HG02571 (cell line): Measurements from ENCODE around the gene TSHZ2.
A peak's percentile ranks its signal among the peaks of the same experiment; 100 is the strongest.

Experiments
- ATAC-seq: cut with Tn5 transposase; IDR thresholded peaks from one replicate; pipeline ENCODE4 v1.9.1; 2021; ENCODE audit warnings: mild to moderate bottlenecking, moderate library complexity; ENCODE audit not compliant: unreplicated experiment

TSHZ2 gene

DNA sequence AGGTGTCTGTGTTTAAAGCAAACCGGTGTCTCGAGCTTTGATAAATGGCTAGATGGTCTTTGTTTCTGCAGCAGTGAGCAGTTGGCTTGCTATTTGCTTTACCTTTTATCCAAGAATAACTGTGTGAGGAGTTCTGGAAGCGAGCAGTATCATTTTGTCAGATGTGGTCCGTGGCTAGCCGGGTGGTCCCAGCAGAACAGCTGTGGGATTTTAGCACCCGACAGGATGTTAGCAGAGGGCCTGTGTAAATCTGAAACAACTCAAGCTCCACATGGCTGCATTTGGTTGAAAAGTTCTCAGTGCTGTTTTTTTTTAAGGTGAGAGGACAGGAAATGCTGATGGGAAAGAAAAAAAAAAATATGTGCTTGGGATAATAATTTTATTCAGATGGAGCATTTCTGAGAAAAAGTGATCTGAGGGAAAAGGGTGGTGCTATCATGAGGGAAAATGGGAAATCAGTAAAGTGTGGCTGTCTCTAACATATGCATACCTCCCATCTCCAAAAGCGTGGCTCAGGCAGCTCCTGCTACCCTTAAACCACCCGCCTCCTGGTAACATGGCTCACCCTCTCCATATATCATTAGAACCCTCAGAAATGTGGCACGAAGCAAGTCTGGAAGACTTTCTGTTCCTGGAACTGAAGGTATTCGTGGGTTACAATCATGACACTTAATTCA lies 215.4 kb downstream of the TSHZ2 start:
- no peak for ATAC-seq

- no peak for ATAC-seq
These were observed 218.1 kb downstream of the TSHZ2 start for GRCh38 chr20:53190225-53190624.

- no peak for ATAC-seq
These were observed 219.8 kb downstream of the TSHZ2 start for GRCh38 chr20:53191957-53192356.

DNA sequence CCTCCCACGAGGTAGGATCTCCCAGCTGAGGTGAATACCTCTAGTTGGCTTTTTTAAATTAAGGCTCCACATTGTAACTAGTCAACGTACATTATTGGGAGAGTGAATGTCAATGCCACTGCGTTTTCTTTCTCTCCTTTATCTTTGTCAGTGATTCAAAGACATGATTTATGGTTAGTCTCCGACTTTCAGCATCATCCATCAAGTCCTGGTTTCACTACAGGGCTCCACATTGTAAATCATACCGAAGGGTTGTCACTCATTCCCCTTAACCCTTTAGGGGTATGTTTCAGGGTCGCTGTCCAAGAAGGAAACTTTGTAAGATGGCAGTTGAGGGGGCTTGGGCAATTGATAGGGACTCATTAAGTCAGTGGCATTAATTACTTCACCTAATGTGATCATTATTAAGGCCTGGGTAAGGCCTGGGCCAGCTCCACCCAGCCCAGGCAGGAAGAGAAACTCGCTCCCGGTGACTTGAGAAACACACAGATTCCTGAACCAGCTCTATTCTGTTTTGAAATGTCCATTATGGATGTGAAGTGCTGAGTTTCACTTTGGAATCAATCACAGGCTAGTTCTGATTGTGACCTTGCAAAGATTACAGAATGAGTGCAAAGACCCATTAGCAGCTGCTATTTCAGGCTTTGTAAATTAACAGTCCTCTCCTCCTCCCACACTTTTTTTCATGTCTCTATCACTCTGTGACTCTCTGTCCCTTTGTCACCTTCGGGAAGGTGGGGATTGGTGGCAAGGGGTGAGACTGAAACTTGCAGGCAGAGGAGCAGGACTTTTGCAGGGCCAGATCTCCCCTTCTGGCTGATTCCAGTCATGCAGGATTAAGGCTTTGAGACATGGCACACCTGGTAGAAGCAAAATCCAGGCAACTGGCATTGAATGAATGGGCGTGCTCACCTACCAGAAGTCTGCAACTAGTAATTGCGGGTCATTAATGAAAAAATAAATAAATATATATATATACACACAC lies 222.4 kb downstream of the TSHZ2 start:
- no peak for ATAC-seq

GRCh38 chr20:53195876-53196610 lies 223.9 kb downstream of the TSHZ2 start:
- no peak for ATAC-seq

GRCh38 chr20:53201588-53201987 lies 229.4 kb downstream of the TSHZ2 start:
- ATAC-seq: no peak

DNA sequence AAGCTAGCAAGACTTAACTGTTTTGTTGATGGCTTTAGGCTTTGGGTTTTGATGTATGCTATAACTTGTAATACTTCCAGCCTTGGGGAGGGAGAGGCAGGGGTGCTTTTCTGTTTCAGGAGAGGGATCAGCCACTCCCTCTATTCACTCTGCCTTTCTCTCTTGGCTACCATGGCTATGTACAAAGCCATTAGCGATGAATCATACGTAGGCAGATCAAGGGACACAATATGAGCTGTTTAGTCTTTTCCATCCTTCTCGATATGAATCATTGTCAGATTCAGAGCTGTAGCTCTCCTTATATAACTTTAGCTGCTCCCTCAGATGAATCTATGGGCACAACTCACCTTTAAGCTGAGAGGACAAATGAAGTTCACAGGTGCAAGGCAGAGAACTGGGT lies 230.6 kb downstream of the TSHZ2 start:
- ATAC-seq: no peak

DNA sequence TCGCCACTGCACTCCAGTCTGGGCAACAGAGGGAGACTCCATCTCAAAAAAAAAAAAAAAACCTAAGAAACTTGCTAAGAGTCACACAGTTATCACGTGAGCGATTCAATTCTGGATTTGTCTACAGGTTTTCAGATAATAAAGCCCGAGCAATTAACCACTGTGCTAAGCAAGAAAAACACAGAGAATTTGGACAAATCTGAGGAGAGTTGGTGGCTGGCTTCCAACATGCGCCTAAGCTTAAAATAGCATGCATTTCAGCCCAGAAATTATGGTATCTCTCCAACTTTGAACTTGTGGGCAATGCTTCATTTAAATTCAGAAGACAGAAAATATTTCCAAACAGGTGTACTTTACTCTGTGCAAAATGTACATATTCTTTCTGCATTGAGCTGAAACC lies 232.9 kb downstream of the TSHZ2 start:
- no peak for ATAC-seq

DNA sequence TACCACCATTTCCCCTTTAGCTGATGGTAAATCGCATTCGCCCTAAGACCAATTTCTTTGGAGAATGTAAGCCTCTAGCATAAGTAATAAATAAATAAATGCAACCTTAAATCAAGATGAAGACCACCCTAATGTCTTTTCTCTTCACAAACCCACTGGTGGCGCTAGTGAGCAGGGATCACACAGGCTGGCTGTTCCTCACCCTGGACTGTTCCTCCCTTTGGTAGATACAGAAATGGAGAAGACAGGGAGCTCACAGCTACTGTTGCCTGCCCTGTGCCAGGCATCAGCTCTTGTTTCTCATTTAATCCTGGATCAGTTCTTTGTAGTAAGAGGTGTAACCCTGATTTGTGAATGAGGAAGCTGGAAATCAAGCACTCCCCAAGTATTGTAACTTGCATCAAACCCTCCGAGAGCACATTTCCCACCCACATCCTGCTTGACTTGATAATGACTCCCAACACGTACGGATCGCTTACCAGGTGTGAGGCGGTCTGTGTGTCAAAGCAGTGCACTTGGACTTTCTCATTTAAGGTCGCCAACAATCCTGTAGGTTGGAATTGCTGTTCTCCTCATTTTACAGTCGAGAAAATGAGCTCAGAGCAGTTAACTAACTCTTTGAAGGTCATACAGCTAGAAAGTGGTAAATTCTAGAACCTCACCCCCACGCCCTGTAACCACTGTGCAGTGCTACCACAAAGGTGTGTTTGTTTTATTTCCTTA lies 236.1 kb downstream of the TSHZ2 start:
- ATAC-seq: no peak

DNA sequence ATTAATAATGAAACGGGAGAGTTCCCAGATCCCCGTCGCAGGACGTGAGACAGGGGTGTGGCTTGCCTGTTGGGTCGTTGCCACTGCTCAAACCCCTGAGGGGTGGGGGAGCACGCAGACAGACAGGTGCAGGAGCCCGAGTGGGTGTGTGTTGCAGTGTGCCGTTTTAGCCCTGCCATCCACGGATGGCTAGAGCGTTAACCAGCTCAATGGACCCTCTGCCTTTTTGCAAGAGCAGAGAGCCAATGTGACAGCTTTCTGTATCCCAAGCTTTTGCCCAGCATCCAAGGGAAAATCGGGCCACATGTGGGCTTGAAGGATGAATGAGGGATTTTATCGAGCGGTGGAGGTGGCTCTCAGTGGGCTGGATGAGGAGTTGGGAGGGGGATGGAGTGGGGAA lies 237.9 kb downstream of the TSHZ2 start:
- no peak for ATAC-seq

DNA sequence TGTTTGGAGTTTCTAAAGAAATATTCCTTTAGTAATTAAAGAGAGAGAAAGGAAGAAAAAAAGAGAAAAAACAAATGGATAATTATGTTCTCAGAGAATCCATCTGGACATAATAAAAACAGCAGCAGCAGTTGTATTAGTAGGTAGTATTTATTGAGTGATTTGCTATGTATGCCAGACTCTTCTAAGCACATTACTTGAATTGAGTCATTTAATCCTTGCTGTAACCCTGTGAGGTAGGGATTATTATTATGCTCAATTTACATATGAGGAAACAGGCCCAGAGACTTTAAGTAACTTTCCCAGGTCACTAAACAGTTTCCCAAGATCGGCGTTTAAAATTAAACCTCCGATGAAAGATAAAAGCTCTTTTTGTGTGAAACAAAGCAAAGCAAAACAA lies 238.8 kb downstream of the TSHZ2 start:
- no peak for ATAC-seq

DNA sequence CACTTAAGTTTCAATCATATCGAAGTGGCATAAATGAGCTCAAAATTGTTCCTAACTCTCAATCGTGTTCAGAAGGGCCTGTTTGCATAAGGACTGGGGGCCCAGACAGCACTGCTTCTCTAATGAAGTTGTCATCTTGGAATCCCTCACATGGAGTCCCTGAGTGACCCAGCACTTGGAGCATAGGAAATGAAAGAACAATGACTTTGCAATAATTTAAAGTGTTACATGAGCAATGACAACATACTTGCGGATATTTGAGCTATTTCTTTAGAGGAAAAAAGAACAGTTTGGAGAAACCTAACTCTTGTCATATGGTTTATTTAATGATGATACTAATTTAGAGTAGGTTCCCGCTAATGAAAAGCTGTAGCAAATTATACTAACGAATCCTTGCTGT lies 239.9 kb downstream of the TSHZ2 start:
- no peak for ATAC-seq

GRCh38 chr20:53214392-53214791 lies 242.2 kb downstream of the TSHZ2 start:
- ATAC-seq: no peak

DNA sequence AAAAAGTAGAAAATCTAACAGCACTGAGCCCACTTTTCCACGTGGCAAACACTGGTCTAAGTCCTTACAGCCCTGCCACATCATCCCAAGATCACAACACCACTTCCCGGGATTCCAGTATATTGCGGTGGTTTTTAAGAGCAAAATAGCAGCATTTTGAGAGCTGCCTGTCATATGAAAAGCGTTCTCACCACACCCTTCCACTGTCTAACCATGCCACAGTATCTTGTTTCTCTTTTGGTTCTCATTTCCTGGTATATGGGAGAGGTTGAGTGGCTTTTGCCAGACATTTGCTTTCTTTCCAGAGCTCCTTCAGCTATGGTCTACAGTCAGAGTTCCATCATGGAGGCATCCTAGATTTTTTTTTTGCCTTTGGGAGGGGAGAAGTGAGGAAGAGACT lies 243.0 kb downstream of the TSHZ2 start:
- no peak for ATAC-seq

GRCh38 chr20:53216478-53216855 lies 244.3 kb downstream of the TSHZ2 start:
- no peak for ATAC-seq

DNA sequence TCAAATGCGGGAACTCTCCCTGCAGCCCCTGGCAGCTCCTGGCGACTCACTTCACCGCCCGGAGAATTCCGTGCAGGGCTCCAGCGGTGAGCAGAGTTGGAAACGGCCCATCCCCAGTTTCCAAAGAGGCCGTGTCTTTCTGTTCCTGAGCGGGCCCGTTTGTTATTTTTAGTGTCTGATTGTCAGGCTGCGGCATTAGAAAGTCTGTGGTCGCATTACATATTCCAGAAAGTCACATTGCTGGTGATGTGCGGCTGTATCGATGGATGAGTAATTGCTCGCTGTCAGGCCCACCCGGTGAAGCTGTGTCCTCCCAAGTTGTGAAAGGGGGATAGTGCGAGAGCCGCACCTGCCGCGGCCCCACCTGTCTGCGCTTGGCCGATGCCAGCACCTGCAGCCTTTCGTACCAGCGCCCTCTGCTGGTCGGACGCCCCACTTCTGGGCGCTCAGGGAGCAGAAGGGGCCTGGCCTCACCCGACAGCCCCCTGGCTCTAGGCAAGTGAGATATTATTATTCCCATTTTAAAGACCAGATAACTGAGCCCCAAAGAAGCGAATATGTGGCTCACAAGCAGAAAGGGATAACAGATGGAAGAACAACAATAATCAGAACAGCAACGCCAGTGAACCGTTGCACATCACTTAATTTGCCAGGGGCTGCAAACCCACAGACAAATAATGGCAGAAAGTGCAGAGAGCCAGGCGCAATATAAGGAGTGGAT lies 244.9 kb downstream of the TSHZ2 start:
- ATAC-seq: peak; percentile 62

- ATAC-seq: no peak
These were observed 248.5 kb downstream of the TSHZ2 start for GRCh38 chr20:53220482-53221307.

DNA sequence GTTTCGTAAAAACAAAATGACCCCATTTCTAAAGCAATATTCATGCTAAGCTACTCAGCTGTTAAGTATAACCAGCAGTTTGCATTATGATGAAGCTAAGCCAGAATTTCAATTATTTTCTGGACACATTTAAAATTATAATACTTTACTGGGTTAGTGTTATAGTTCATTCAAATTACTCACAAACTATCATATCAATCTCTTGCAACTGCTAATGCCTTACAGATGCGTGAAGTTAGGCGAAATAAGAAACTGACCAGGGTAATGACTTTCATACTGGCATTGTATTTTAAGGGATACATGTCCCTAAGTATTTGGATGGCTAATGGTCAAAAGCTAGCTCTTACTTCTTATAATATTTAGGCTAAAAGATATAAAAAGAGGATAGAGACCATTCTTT lies 249.6 kb downstream of the TSHZ2 start:
- no peak for ATAC-seq

- no peak for ATAC-seq
These were observed 250.3 kb downstream of the TSHZ2 start for GRCh38 chr20:53222416-53222815.
